OCI-LY3 (cell line): ENCODE measurements around the gene RBM17.

ENCODE experiments used
- H2AFZ ChIP-seq: fragments of 200-600, 300-600 bp; shearing (Covaris generic); 2 replicates; pipeline ENCODE4 v1.6.0; 2014; ENCODE audit warnings: antibody characterized with exemption, low read depth, low read length
- H3K27ac ChIP-seq: fragments of 200-600, 300-600 bp; sonication (generic); 2 replicates; pipeline ENCODE4 v1.5.1; 2014; ENCODE audit warnings: mild to moderate bottlenecking, low read length, moderate library complexity, mixed read lengths
- H3K27me3 ChIP-seq: fragments of 200-600, 300-600 bp; sonication (generic); 2 replicates; pipeline ENCODE4 v1.6.1; 2014; ENCODE audit warnings: low read depth, low read length, mixed read lengths
- H3K36me3 ChIP-seq: fragments of 200-600, 300-600 bp; sonication (generic); replicated peaks from 2 replicates; pipeline ENCODE3; 2014; ENCODE audit warnings: low read depth, low read length, mixed read lengths
- H3K4me1 ChIP-seq: fragments of 300-600, 200-600 bp; sonication (generic); 2 replicates; pipeline ENCODE4 v1.6.1; 2014; ENCODE audit warnings: low read length, mixed read lengths
- H3K4me2 ChIP-seq: fragments of 200-600, 300-600 bp; sonication (generic); 2 replicates; pipeline ENCODE4 v1.6.1; 2014; ENCODE audit warnings: low read length, mixed read lengths
- H3K4me3 ChIP-seq: fragments of 300-600, 200-600 bp; sonication (generic); 2 replicates; pipeline ENCODE4 v1.5.1; 2014; ENCODE audit warnings: antibody characterized with exemption, mild to moderate bottlenecking, low read length, moderate library complexity
- H3K79me2 ChIP-seq: fragments of 300-600, 200-600 bp; shearing (Covaris generic); 2 replicates; pipeline ENCODE4 v1.6.1; 2014; ENCODE audit warnings: mild to moderate bottlenecking, low read length, mixed read lengths
- H3K9ac ChIP-seq: fragments of 300-600, 200-600 bp; shearing (Covaris generic); 2 replicates; pipeline ENCODE4 v1.6.0; 2014; ENCODE audit warnings: mild to moderate bottlenecking, low read length, moderate library complexity
- H3K9me3 ChIP-seq: fragments of 200-600, 300-600 bp; shearing (Covaris generic); 2 replicates; pipeline ENCODE4 v1.6.1; 2014; ENCODE audit warnings: low read length, mixed read lengths; ENCODE audit not compliant: insufficient read depth
- H4K20me1 ChIP-seq: fragments of 200-600, 300-600 bp; sonication (generic); 2 replicates; pipeline ENCODE4 v1.6.1; 2016; ENCODE audit warnings: low read length, mixed read lengths; ENCODE audit not compliant: insufficient read depth
- CTCF ChIP-seq: fragments of 200-600, 300-600 bp; sonication (generic); IDR thresholded peaks from 2 replicates; pipeline ENCODE4 v1.5.1; 2014; ENCODE audit warnings: antibody characterized with exemption, low read length, low read depth
- EZH2phosphoT487 ChIP-seq: fragments of 200-600 bp; shearing (Covaris generic); IDR thresholded peaks from 2 replicates; pipeline ENCODE4 v1.6.1; 2018; ENCODE audit warnings: antibody characterized with exemption, mixed run types, low read depth

The RBM17 gene

GRCh38 chr10:6050801-6051445 lies 37.9 kb upstream of the RBM17 start:
- Histone ChIP-seq H4K20me1 (no peaks in the 10 kb centered on the region), H3K36me3 (peaks cover 4% of the 10 kb centered on the region), H3K79me2 (peaks cover 9% of the 10 kb centered on the region; the same call in 1 of the 2 replicates), H3K4me2 (peak overlapping the region; percentile 88), H3K4me1 (peaks cover 76% of the 10 kb centered on the region), H3K27ac (peak overlapping the region; percentile 92), H3K27me3 (no peaks in the 10 kb centered on the region), H3K9ac (peak overlapping the region; percentile 61; the same call in 1 of the 2 replicates), H3K9me3 (no peaks in the 10 kb centered on the region), H3K4me3 (peak overlapping the region; percentile 56), H2AFZ (no peak overlapping the region)
- TF ChIP-seq EZH2phosphoT487 (no peak), CTCF (peak; percentile 45)

- H3K27ac ChIP-seq: peak overlapping the region; percentile 92
- peak overlapping the region; percentile 55 for H3K9ac ChIP-seq
- H3K9me3 ChIP-seq: no peaks in the 10 kb centered on the region
- H2AFZ ChIP-seq: no peak overlapping the region
- H3K27me3 ChIP-seq: no peaks in the 10 kb centered on the region
- TF ChIP-seq EZH2phosphoT487 (no peak), CTCF (no peak)
- peaks cover 75% of the 10 kb centered on the region for H3K4me1 ChIP-seq
- peaks cover 10% of the 10 kb centered on the region; the same call in 1 of the 2 replicates for H3K79me2 ChIP-seq
- peak overlapping the region; percentile 57 for H3K4me3 ChIP-seq
- H3K4me2 ChIP-seq: peak overlapping the region; percentile 86
- peaks cover 4% of the 10 kb centered on the region for H3K36me3 ChIP-seq
- H4K20me1 ChIP-seq: no peaks in the 10 kb centered on the region
Observed at GRCh38 chr10:6052247-6053221, 36.3 kb upstream of the RBM17 start.

- Histone ChIP-seq H2AFZ (no peak overlapping the region), H3K27me3 (no peaks in the 10 kb centered on the region), H3K9ac (peak overlapping the region; percentile 55; the same call in 1 of the 2 replicates), H4K20me1 (no peaks in the 10 kb centered on the region), H3K36me3 (peaks cover 6% of the 10 kb centered on the region), H3K4me1 (peaks cover 82% of the 10 kb centered on the region), H3K79me2 (peaks cover 10% of the 10 kb centered on the region), H3K4me3 (peak overlapping the region; percentile 57; the same call in 1 of the 2 replicates), H3K27ac (peak overlapping the region; percentile 92), H3K4me2 (peak overlapping the region; percentile 86), H3K9me3 (no peaks in the 10 kb centered on the region)
- no peak for TF ChIP-seq EZH2phosphoT487
- no peak for TF ChIP-seq CTCF
Observed at GRCh38 chr10:6053303-6053702, 35.5 kb upstream of the RBM17 start.
